HCT116 (cell line): Measurements from ENCODE around the gene ERC1. TPM values are rescaled to one million over a fixed set of nuclear protein-coding genes. Genes with fewer than 3 reads are reported as not detected.

Experiments
- ATAC-seq: fragments of 200-7000 bp; cut with Tn5 transposase; 2 replicates; pipeline ENCODE4 v1.9.1; 2020; ENCODE audit warnings: mild to moderate bottlenecking, moderate library complexity
- BruUV-seq: library from RNA; stranded (reverse); fragments of 400-500 nt; replicated peaks from 2 replicates; lab custom pipeline; 2021; lab: Mats Ljungman, UMichigan
- CTCF ChIA-PET: fragments of 300-600 bp; sonication (Branson Sonifier 250); formaldehyde crosslinking; loops from one replicate; lab custom pipeline; 2021; ENCODE audit warnings: antibody characterized with exemption; lab: Charles Lee
- POLR2A ChIA-PET: fragments of 300-600, 350-600 bp; sonication (Branson Sonifier 250); formaldehyde crosslinking; loops from one replicate; lab custom pipeline; 2021; ENCODE audit warnings: antibody characterized with exemption; lab: Charles Lee
- RAD21 ChIA-PET, 2 experiments: fragments of 300-600 bp; sonication (Branson Sonifier 250); formaldehyde crosslinking; loops; one replicate each; lab custom pipeline; 2023; ENCODE audit warnings: low total read pairs in 2 of 2; ENCODE audit not compliant: uncharacterized antibody in 2 of 2, unreplicated experiment in 2 of 2, low non-redundant PET in 1 of 2; lab: Charles Lee
- DNase-seq: peaks from one replicate; pipeline ENCODE4 v3.0.0-alpha.2; 2010; ENCODE audit warnings: low read depth, low spot score
- H2AFZ ChIP-seq: fragments of 200-600 bp; shearing (Covaris generic), sonication (generic); 2 replicates; pipeline ENCODE4 v1.6.1; 2017; ENCODE audit warnings: low read depth, mixed run types, mixed read lengths, antibody characterized with exemption, low read length; ENCODE audit not compliant: poor library complexity, severe bottlenecking
- H3K27ac ChIP-seq: 2 replicates; pipeline ENCODE4 v1.5.1; 2012; ENCODE audit warnings: low read depth, low read length
- H3K27me3 ChIP-seq: fragments of 200-600 bp; sonication (generic); 2 replicates; pipeline ENCODE4 v1.6.1; 2016; ENCODE audit warnings: mixed run types, low read length, mixed read lengths; ENCODE audit not compliant: insufficient read depth
- H3K36me3 ChIP-seq, 2 experiments: fragments of 200-500 bp in 1 of 2; fragments of 200-600 bp in 1 of 2; sonication (Bioruptor generic) in 1 of 2; sonication (generic) in 1 of 2; 2 replicates each; pipeline versions ENCODE4 v1.5.1 to v1.6.1; 2014 to 2016; ENCODE audit warnings: low read length in 2 of 2, inconsistent platforms in 1 of 2, mixed read lengths in 1 of 2, mixed run types in 1 of 2; ENCODE audit not compliant: insufficient read depth in 2 of 2, control insufficient read depth in 1 of 2
- H3K4me1 ChIP-seq, 2 experiments: fragments of 200-600 bp in 1 of 2; sonication (generic) in 1 of 2; 2 replicates each; pipeline versions ENCODE4 v1.5.1 to v1.6.1; 2012 to 2017; ENCODE audit warnings: low read length in 2 of 2, inconsistent platforms in 1 of 2, mild to moderate bottlenecking in 1 of 2, mixed read lengths in 1 of 2, mixed run types in 1 of 2, moderate library complexity in 1 of 2; ENCODE audit not compliant: insufficient read depth in 2 of 2, control insufficient read depth in 1 of 2
- H3K4me2 ChIP-seq: fragments of 200-600 bp; sonication (generic); 2 replicates; pipeline ENCODE4 v1.6.1; 2017; ENCODE audit warnings: mixed run types, low read length, mixed read lengths
- H3K4me3 ChIP-seq, 2 experiments: fragments of 200-600 bp in 1 of 2; sonication (generic) in 1 of 2; replicated peaks in 1 of 2; 2 replicates each; pipeline ENCODE4 v1.5.1; 2011 to 2016; ENCODE audit warnings: low read length in 2 of 2, control low read depth in 1 of 2, low read depth in 1 of 2, mild to moderate bottlenecking in 1 of 2, mixed read lengths in 1 of 2, mixed run types in 1 of 2
- H3K79me2 ChIP-seq: fragments of 200-600 bp; sonication (generic); 2 replicates; pipeline ENCODE4 v1.6.1; 2017; ENCODE audit warnings: mild to moderate bottlenecking, mixed run types, low read length, moderate library complexity, mixed read lengths; ENCODE audit not compliant: insufficient read depth
- H3K9ac ChIP-seq: fragments of 200-600 bp; sonication (generic); 2 replicates; pipeline ENCODE4 v1.6.1; 2016; ENCODE audit warnings: low read length, mixed read lengths
- H3K9me2 ChIP-seq: fragments of 200-600 bp; sonication (generic), shearing (Covaris generic); 2 replicates; pipeline ENCODE4 v1.6.1; 2017; ENCODE audit warnings: mixed run types, mild to moderate bottlenecking, moderate library complexity; ENCODE audit not compliant: insufficient read depth
- H3K9me3 ChIP-seq, 2 experiments: fragments of 200-500 bp in 1 of 2; fragments of 200-600 bp in 1 of 2; sonication (Bioruptor generic) in 1 of 2; sonication (generic) in 1 of 2; 2 replicates each; pipeline ENCODE4 v1.6.1; 2014 to 2017; ENCODE audit warnings: low read length in 2 of 2, mixed read lengths in 2 of 2, inconsistent platforms in 1 of 2, low read depth in 1 of 2, mild to moderate bottlenecking in 1 of 2, mixed run types in 1 of 2, moderate library complexity in 1 of 2; ENCODE audit not compliant: control insufficient read depth in 1 of 2, insufficient read depth in 1 of 2
- H4K20me1 ChIP-seq: fragments of 200-600 bp; sonication (generic), shearing (Covaris generic); 2 replicates; pipeline ENCODE4 v1.6.1; 2017; ENCODE audit warnings: mixed run types, mild to moderate bottlenecking, moderate library complexity; ENCODE audit not compliant: insufficient read depth
- CBX3 ChIP-seq: IDR thresholded peaks from 2 replicates; pipeline ENCODE4 v1.6.1; 2012; ENCODE audit warnings: low read depth
- POLR2A ChIP-seq: IDR thresholded peaks from 2 replicates; pipeline ENCODE4 v1.7.0; 2011; ENCODE audit warnings: borderline replicate concordance; ENCODE audit not compliant: insufficient read depth, insufficient read length; ENCODE audit errors: extremely low read depth
- SIN3A ChIP-seq: IDR thresholded peaks from 2 replicates; pipeline ENCODE4 v1.6.1; 2012; ENCODE audit warnings: low read depth
- SP1 ChIP-seq: IDR thresholded peaks from 2 replicates; pipeline ENCODE4 v1.6.1; 2012; ENCODE audit warnings: low read depth
- YY1 ChIP-seq: IDR thresholded peaks from 2 replicates; pipeline ENCODE4 v1.6.1; 2011; ENCODE audit warnings: low read length, low read depth, moderate library complexity, mild to moderate bottlenecking; ENCODE audit not compliant: insufficient replicate concordance; ENCODE audit errors: extremely low read depth
- ZFX ChIP-seq: fragments of 450-650 bp; IDR thresholded peaks from 2 replicates; pipeline ENCODE4 v1.6.1; 2017
- ZNF274 ChIP-seq: fragments of 200-500 bp; sonication (Bioruptor generic); IDR thresholded peaks from 2 replicates; pipeline ENCODE4 v1.6.1; 2014; ENCODE audit warnings: mild to moderate bottlenecking, low read depth, low read length, inconsistent platforms
- intact Hi-C: fragments of 100-400 bp; cut with micrococcal nuclease; formaldehyde crosslinking; loops from 2 replicates; pipeline ENCODE4 v1.10.0; 2022
- total RNA-seq: library from RNA; stranded (reverse); gene quantifications from one replicate; pipeline ENCODE4 v1.2.1, GENCODE V29; 2021; ENCODE audit not compliant: unreplicated experiment
- TF ChIP-seq, protein P1 (sequence below): IDR thresholded peaks from 2 replicates; pipeline ENCODE4 v1.6.1; 2012; ENCODE audit warnings: low read depth
- TF ChIP-seq, protein P2 (sequence below): IDR thresholded peaks from 2 replicates; pipeline ENCODE4 v1.6.1; 2012

Gene ERC1
- total RNA-seq, 1 experiment from 2014 or later = 41.9 TPM

GRCh38 chr12:1405619-1406018 is 414.6 kb downstream of the ERC1 start:
- Histone ChIP-seq H3K4me1 (no peaks in the 10 kb centered on the region), H4K20me1 (no peaks in the 10 kb centered on the region), H3K36me3 (no peaks in the 10 kb centered on the region), H3K9me2 (no peaks in the 10 kb centered on the region), H3K4me2 (no peak overlapping the region), H3K27ac (no peak overlapping the region), H3K9ac (no peak overlapping the region), H3K79me2 (no peaks in the 10 kb centered on the region), H3K4me3 (no peak overlapping the region), H3K27me3 (no peaks in the 10 kb centered on the region), H2AFZ (no peak overlapping the region), H3K9me3 (no peaks in the 10 kb centered on the region)
- no TSS peak for BruUV-seq
- intact Hi-C loops = no loop called here
- DNase-seq (no peak), ATAC-seq (no peak)
- ChIA-PET CTCF (no interaction called here), RAD21 (no interaction called here), POLR2A (no interaction called here)
- TF ChIP-seq YY1 (no peak), CBX3 (no peak)

GRCh38 chr12:1410794-1411193 is 419.8 kb downstream of the ERC1 start:
- intact Hi-C loops = no loop called here
- ChIA-PET POLR2A (no interaction called here), RAD21 (no interaction called here), CTCF (no interaction called here)
- TF ChIP-seq POLR2A = no peak
- TF ChIP-seq SIN3A = no peak
- TF ChIP-seq ZFX = no peak
- TF ChIP-seq, protein P1, sequence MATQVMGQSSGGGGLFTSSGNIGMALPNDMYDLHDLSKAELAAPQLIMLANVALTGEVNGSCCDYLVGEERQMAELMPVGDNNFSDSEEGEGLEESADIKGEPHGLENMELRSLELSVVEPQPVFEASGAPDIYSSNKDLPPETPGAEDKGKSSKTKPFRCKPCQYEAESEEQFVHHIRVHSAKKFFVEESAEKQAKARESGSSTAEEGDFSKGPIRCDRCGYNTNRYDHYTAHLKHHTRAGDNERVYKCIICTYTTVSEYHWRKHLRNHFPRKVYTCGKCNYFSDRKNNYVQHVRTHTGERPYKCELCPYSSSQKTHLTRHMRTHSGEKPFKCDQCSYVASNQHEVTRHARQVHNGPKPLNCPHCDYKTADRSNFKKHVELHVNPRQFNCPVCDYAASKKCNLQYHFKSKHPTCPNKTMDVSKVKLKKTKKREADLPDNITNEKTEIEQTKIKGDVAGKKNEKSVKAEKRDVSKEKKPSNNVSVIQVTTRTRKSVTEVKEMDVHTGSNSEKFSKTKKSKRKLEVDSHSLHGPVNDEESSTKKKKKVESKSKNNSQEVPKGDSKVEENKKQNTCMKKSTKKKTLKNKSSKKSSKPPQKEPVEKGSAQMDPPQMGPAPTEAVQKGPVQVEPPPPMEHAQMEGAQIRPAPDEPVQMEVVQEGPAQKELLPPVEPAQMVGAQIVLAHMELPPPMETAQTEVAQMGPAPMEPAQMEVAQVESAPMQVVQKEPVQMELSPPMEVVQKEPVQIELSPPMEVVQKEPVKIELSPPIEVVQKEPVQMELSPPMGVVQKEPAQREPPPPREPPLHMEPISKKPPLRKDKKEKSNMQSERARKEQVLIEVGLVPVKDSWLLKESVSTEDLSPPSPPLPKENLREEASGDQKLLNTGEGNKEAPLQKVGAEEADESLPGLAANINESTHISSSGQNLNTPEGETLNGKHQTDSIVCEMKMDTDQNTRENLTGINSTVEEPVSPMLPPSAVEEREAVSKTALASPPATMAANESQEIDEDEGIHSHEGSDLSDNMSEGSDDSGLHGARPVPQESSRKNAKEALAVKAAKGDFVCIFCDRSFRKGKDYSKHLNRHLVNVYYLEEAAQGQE = no peak
- TF ChIP-seq CBX3 = no peak
- TF ChIP-seq, protein P2, sequence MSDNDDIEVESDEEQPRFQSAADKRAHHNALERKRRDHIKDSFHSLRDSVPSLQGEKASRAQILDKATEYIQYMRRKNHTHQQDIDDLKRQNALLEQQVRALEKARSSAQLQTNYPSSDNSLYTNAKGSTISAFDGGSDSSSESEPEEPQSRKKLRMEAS = no peak
- no peak for TF ChIP-seq SP1
- no peak for TF ChIP-seq ZNF274
- Histone ChIP-seq H2AFZ (no peak overlapping the region), H3K4me3 (no peak overlapping the region), H3K9ac (no peak overlapping the region), H3K9me2 (no peaks in the 10 kb centered on the region), H3K36me3 (no peaks in the 10 kb centered on the region), H3K27ac (no peak overlapping the region), H3K79me2 (no peaks in the 10 kb centered on the region), H3K9me3 (no peaks in the 10 kb centered on the region), H3K4me1 (no peaks in the 10 kb centered on the region), H3K27me3 (no peaks in the 10 kb centered on the region), H4K20me1 (no peaks in the 10 kb centered on the region), H3K4me2 (no peak overlapping the region)
- ATAC-seq = no peak
- DNase-seq = no peak
- BruUV-seq = no TSS peak
